HuH-7.5 (cell line): ENCODE results near the gene ARMH2.

Experiments
- DNase-seq: peaks from one replicate; pipeline ENCODE4 v3.0.0; 2011; ENCODE audit warnings: low spot score

Gene ARMH2

GRCh38 chr6:24798740-24799540 is at the start of gene ARMH2:
Gene ARMH2, minus strand, starts transcription at chr6:24798917. Its CDS starts 60 bp downstream, at chr6:24798857.
- no peak for DNase-seq

GRCh38 chr6:24848461-24848860 is 49.7 kb upstream of the ARMH2 start:
- no peak for DNase-seq

- no peak for DNase-seq
These were observed 48.7 kb upstream of the ARMH2 start for GRCh38 chr6:24847402-24847801.

- no peak for DNase-seq
These were observed 46.9 kb upstream of the ARMH2 start for GRCh38 chr6:24845578-24845977.

- no peak for DNase-seq
These were observed 46.2 kb upstream of the ARMH2 start for GRCh38 chr6:24844903-24845302.

GRCh38 chr6:24844061-24844460 is 45.3 kb upstream of the ARMH2 start:
- DNase-seq: no peak

- no peak for DNase-seq
These were observed 41.5 kb upstream of the ARMH2 start for GRCh38 chr6:24840187-24840586.

- DNase-seq: no peak
These were observed 40.3 kb upstream of the ARMH2 start for GRCh38 chr6:24838994-24839393.

GRCh38 chr6:24838081-24838480 is 39.4 kb upstream of the ARMH2 start:
- DNase-seq: no peak

GRCh38 chr6:24836109-24836508 is 37.4 kb upstream of the ARMH2 start:
- no peak for DNase-seq

- DNase-seq: no peak
These were observed 35.1 kb upstream of the ARMH2 start for GRCh38 chr6:24833711-24834386.

GRCh38 chr6:24832794-24833193 is 34.1 kb upstream of the ARMH2 start:
- DNase-seq: no peak

GRCh38 chr6:24831771-24832716 is 33.3 kb upstream of the ARMH2 start:
- DNase-seq: no peak

GRCh38 chr6:24829657-24830056 is 30.9 kb upstream of the ARMH2 start:
- DNase-seq: no peak

GRCh38 chr6:24827970-24828369 is 29.3 kb upstream of the ARMH2 start:
- DNase-seq: no peak

GRCh38 chr6:24827162-24827561 is 28.4 kb upstream of the ARMH2 start:
- no peak for DNase-seq

GRCh38 chr6:24825130-24825630 is 26.5 kb upstream of the ARMH2 start:
- DNase-seq: no peak

- DNase-seq: no peak
These were observed 25.6 kb upstream of the ARMH2 start for GRCh38 chr6:24824142-24824938.

GRCh38 chr6:24823185-24823584 is 24.5 kb upstream of the ARMH2 start:
- no peak for DNase-seq

- no peak for DNase-seq
These were observed 24.0 kb upstream of the ARMH2 start for GRCh38 chr6:24822696-24823095.

GRCh38 chr6:24821860-24822444 is 23.2 kb upstream of the ARMH2 start:
- DNase-seq: no peak
